HuH-7.5 (cell line): ENCODE measurements around the gene HNRNPLL.

Experiments
- DNase-seq: peaks from one replicate; pipeline ENCODE4 v3.0.0; 2011; ENCODE audit warnings: low spot score

HNRNPLL gene

DNA sequence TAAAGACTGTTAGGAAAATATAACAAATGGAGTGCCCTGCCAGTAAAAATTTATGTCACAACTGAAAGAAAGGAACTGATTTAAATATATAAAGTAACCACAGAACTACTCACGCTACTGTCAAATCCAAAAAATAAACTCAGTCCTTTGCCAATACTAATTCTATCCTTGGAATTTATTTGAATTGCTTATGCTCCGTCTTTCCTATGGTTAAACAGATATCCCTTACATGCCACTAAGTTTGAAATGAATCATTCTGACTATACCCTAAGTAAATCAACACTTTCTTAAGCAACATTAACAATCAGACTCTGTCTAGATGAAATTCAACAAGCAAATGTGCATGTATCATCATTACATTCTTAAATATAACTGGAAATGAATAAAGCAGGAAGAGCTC is 9.8 kb downstream of the HNRNPLL start:
- DNase-seq, result no peak

DNA sequence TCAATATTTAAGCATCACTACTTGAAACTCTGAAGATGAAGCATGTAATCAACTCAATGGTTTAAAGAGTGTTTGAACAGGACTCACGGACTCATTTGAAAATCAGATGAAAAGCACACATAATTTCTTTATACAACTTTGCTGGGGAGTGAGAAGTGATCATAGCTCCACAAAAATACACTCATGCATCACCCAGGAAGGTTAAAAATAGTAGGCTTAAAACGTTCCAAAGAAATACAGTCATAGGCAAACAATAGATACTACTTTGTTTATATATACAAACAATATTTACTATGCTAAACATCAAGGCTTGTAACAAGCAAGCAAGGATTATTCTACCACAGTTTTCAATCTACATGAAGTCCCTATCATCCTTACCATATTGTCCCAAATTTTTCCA is 11.6 kb downstream of the HNRNPLL start:
- no peak for DNase-seq

DNA sequence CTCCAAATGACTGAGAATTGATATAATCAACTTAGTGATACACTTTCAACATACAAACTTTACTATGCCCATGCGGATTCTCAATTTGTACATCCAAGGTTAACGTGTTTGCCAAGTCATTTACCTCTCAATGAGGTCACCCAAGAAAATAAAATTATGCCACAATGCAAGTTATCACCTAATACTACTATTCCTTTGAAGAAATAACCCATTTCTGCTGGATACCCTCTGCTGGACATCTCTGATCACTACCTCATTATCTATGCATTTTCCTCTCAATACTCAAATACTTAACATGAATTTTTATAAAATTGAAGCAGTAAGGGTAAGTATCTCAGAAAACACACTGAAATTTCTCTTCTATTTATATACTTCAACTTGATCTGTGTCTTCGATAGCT is 12.7 kb downstream of the HNRNPLL start:
- DNase-seq, result no peak

DNA sequence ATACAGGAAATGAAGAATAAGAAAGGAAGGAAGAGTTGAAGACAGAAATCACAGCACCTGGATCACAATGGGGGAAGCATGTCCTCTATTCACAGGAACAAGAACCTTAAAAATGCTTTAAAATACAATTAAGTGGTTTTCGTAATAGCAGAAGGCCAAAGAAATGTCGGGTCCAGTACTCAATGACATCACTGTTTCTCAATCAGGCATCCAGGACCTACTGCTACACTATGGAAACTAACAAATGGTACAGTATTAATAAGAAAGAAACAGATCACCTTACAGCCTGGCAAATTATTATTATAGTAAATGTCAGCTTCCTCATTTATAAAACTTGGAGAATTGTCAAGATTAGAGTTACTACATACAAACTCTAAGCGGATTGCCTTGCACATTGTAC is 15.8 kb downstream of the HNRNPLL start:
- no peak for DNase-seq

DNA sequence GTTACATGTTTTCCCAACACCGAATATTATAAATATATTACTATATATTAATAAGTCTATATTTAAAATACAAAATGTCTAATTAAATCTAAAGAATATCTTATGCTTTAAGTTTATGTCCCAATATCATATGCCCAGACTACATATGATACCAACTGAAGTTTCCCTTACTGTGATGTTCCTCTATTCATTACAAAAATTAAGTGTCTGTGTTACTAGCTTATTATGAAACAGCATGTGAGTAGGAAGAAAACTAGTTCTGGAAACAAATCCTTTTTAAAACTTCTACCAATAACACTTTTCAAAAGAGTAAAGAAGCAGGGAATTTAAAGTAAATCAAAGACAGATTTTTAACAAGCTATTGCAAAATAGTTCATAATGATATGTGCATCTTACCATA is 17.8 kb downstream of the HNRNPLL start:
- DNase-seq, result no peak

DNA sequence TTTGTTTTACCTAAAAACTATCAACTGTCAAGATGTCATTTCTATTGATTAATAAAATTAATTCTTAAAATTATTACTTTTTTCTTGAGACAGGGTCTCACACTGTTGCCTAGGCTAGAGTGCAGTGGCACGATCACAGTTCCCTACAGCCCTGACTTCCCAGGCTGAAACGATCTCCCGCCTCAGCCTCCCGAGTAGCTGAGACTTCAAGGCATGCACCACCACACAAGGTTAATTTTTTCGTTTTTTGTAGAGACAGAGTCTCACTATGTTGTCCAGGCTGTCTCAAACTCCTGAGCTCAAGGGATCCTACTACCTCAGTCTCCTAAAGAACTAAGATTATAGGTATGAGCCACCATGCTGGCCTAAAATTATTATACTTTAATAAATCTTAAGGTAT is 18.7 kb downstream of the HNRNPLL start:
- no peak for DNase-seq

DNA sequence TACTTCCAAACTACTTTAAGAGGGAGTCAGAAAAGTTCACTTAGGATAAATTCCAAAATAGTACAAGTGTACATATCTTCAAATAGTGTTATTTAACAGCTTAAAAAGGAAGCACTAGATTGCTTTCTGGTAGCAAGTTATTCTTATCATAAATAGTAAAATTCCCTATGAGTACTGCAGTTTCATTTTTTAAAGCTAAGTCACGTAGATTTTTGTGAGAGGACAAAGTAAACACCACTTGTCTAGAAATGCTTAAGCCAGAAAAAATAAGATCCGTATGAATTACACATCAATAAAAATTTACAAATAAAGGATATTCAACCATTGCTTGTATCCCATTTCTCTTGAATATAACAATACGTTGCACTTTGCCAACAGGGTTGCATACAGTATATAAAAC is 19.2 kb downstream of the HNRNPLL start:
- DNase-seq, result no peak

DNA sequence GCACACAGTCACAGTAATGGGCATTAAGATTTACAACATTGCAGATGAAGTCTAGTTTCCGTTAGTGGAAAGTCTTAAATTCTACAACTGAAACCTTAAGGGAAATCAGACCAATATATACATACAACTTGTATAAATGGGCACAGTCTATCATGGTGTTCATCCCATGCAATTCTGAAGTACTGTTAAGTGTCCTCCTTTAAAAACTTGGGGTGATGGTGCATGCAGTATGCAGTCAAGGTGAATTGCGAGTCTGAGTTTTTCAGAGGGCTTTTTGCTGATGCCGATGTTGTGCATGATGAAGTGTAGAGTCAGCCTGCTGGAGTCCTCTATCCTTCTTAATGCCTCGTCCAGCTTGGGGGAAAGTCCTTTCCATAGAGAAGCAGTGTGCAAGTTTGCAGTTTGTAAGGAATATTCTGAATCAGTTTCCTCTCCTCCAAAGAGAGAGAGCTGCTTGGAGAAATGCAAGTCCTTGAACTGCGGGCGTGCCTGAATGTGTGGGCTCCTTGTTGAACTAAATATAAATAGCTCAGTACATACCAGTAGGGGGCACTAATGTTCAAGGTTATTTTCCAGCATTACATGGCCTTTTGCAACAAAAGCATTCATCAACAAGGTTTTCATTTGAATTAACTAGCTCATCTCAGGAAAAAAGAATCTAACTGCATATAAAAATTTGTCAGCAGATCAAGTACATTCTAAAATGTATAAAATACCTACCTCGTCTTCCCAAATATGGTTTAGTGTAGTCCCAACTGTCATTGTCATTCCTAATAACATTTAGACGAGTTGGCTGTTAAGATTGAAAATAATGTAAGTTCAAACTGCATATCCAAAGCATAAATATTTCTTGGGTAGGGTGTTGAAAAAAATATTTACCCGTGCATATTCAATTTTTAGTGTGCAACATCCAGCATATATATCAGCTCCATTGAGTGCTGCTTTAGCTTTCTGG is 21.3 kb downstream of the HNRNPLL start:
- no peak for DNase-seq

DNA sequence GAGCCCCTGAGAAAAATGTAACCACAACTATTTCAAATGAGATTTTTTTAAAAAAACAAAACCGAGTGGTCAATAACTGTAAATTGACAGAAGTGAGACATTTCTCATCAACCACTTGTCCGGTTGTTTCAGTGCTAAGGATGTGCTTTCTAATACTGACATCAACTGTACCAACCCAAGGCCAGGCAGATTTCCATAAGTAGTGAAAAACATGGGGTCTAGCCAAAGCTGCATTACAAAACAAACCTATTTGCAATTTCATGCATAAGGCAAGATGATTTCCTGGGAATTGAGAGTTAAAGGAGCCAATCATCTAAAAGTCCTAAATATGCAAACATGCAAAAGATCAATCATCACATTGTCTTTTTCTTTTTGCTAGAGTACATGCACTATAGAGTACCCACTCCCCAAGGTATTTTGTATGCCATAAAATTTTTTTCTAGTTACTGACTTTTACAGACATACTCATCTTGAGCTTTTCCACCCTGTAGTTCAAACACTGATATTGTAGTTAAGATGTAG is 22.6 kb downstream of the HNRNPLL start:
- no peak for DNase-seq

DNA sequence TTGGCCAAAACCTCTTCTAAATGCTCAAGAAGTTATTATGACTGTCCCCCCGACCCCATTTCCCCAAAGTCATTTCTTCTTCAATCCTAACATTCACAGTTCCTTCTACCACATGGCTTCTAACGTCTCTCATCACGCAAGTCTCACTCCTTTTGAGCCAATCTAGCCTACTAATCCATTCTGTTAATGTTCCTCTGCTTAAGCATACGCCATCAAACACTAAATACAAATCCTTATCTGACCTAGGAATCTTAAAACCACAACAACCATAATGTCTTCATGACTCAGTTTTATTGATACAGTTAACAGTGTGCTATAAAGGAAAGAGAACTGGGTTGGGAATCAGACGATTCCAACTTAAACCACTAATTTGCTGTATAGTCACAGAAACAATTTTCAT is 23.9 kb downstream of the HNRNPLL start:
- DNase-seq, result no peak

DNA sequence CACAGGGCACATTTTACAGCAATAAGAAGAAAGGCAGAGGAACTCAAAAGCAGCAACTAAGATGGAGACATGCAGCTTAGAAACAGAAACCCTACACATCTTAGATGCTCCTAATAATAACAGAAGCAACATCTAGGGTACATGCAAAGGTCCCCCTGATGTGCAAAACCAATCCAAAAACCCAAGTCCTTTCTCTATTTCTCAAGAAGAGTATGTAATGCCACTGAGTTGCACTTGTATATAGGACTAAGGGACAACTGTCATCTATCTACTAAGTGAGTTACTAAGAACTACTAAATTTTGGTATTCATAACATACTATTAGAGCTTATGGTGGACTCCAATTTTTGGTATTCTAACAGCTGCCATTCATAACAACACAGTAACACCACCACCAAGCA is 28.4 kb downstream of the HNRNPLL start:
- no peak for DNase-seq

DNA sequence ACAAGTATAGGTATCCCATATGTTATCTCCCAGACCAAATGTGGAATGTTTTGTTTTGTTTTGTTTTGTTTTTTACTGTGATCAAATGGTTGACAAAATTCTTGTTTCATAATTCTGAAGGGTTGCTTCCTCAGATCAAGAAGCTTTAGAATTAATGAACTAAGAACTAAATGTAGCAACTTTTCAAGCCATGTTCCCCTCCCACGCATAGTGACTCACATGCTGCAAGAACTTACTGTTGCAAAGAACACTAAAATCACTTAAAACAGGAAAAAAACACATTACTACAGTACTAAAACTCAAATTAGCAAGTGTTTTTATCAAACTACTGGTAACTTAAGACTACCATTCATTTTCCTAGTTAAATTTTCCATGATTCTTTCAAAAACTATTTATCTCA is 30.6 kb downstream of the HNRNPLL start:
- no peak for DNase-seq

DNA sequence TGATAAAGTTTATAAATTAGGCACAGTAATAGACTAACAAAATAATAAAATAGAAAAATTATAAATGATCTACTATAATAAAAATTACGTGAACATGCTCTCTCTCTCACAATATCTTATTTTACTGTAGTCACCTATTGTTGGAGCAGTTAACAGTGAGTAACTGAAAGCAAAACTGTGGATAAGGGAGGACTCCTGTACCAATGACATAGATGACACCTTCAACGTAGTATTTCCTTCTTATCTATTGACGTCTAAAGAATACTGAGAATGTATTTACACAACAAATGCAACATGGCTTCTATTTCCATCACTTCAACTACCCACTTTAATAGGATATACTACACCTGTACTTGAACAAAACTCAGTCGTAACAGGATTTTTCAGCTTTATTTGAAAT is 31.5 kb downstream of the HNRNPLL start:
- DNase-seq, result no peak

DNA sequence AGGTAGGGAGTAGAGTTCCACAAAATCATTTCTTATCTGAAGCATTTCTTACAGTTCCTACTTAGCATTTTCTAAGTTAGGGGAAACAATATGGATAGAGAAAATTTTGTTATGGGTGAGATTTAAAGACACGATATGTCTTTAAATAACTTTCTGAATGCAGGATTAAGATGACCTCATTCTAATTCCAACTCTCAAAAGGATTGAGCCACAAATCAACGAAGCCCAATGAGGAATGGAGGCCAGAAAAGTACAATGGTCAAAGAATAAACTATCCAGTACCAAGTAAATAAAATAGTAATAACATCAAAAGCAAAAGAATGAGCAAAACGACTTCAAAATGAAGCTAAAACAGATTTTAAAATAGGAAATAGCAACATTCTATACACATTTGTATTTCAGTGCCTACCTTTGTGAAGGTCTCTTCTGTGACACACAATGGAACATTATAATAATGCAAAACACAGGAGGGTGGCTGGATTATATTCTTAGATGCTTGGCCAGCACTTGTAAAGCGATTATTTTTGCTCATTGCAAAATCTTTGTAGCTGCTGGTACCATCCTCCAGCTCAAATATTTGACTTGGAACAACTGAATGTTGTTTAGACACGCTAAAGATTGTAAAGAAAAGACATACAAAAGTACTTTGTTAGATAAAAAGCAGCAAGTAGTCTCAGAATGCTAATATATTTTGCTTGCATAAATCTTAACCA is 33.8 kb downstream of the HNRNPLL start:
- no peak for DNase-seq

DNA sequence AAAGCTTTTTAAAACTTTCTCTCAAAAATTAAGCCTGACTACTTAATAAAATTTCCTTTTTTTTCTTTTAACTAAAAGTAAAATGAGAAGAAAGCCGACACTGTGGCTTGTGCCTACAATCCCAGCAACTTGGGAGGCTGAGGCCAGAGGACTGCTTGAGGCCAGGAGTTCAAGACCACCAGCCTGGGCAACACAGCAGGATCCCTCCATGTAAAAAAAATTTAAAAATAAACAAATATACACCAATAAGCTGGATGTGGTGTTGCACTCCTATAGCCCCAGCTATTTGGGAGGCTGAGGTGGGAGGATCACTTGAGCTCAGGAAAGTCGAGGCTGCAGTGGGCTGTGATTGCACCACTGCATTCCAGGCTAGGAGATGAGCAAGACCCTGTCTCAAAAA is 37.4 kb downstream of the HNRNPLL start:
- no peak for DNase-seq

DNA sequence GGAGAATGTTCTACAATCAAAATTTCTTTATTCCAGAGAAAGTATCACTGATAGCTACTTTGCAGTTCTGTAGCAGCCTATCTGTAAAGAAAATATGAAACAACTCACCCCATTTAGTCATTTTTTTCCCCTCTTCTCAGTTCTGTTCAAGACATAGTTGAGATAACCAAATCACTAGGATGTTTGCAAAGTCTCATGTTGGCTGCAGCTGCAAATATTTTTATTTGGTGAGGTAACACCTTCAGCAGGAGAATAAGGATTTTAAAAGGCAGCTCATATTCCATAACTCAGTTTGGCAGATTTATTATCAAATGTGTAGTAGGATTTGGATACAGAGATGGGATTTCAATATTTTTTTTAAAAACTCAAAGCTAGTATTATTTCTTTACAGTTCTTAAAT is 41.0 kb downstream of the HNRNPLL start:
- no peak for DNase-seq

DNA sequence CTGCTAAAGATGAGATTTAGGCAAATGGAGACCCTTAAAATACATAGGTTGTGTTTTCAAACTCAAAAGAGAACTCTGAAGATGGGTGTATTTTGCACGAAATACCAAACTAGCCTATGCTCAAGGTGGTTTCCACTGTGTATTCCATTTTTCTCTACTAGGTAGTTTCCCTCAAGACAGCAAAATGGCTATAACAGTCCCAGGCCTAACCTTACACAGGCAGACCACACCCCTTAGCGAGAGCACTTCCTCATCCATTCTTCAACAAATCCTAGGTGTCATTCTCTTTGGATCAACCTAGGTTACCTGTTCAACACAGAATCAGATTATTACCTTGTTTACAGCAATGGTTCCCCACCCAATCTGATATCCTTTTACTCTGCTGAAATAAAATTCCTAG is 42.6 kb downstream of the HNRNPLL start:
- DNase-seq, result no peak

DNA sequence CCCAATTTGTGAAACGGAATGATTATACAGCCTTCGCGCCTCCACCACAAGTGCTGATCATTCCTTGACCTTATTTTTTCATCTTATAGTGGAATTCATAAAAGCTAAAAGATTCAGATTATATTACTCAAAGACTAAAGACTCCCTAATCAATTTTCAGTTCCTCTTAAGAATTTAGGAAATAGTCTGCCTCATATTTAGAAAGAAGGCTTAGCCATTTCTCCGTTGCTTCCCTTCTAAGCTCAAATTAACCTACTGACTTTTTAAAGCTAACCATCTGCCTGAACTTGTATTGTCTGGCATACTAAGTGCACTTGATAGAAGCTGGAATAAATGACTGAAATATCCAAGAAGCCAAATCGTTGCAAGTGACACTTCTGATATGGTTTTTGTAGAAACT is 44.7 kb downstream of the HNRNPLL start:
- DNase-seq, result no peak

DNA sequence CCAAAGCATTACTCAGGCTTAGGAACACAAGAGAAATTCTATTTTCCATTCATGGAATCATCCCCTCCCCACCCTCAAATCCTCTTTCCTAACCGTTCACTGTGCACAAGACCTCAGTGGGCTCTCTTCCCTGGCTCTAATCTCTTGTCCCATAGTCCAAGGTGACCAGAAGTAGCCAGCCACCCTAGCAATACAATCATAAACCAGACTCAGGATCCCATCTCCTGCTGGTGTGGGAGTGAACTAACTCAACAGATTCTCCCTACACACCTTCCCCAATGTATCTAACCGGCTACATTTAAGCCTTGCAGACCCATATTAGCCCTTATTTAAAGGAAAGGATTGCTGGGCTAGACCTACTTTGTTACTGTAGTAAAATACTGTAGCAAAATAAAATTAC is 45.5 kb downstream of the HNRNPLL start:
- no peak for DNase-seq

DNA sequence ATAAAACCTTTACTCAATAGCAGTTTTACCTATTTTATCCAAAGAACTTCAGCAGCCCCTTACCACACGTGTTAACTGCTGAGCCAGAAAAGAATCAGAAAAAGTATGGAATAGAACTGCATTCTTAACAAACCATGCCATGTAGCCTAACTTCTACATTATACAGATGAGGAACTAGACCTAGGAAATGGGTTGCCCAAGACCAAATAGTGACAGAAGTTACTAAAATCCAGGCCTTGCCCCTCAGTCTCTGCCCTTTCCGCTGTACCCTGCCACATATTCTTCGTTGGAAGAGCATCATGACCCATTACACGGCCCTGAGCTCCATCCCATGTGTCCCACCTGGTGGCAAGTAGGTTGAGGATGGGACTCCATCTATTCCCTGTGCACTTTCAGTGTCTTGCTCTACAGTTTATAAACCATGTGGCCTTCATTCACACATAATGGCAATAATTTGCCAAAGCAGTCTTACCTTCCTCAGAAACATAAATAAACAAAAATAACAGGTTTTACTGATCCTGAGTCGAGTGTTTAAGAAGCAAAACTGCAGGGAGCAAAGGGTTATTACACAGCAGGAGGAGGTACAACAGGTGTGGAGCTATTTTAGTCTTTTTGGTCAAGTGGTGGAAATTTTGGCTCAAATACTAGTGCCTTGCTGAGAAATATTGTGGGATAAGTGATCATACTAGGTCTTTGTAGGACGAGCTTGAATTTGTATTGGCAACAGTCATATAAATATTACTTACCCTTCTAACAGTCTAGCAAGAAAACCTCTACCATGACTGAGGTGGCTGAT is 46.5 kb downstream of the HNRNPLL start:
- DNase-seq, result no peak

DNA sequence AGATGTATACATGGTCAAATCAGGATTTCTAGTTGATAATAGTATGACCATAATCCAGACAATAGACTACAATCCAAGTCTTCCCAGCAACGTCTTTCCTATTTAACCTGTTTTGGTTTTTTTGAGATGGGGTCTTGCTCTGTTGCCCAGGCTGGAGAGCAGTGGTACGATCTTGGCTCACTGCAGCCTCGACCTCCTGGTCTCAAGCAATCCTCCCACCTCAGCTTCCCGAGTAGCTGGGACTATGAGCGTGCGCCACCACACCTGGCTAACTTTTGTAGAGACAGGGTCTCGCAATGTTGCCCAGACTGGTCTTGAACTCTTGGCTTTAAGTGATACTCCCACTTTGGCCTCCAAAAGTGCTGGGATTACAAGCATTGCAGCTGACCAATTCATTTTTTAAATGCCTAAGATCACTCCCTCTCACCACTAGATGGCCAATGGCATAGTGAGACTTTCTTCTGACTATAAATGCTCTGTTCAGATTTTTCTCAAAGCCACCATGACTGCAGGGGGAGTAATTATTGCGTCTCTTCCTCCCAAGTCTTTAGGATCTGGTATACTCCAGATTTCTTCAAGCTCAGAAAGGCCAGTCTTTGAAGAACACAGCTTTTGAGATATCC is 47.6 kb downstream of the HNRNPLL start:
- no peak for DNase-seq

DNA sequence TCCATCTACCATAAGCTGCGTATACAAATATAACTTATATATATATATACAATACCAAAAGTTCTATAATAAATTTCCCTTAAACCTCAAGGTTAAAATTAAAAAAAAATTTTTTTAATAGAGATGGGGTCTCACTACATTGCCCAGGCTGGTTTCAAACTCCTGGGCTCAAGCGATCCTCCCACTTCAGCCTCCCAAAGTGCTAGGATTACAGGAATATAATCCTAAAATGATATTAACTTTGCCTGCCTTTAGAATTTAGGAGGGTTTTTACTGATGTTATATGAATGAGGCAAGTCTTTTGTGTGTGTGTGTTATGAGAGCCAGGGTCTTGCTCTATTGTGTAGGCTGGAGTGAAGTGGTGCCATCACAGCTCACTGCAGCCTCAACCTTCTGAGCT is 49.2 kb downstream of the HNRNPLL start:
- no peak for DNase-seq
